Measurements from ENCODE around the gene WARS2. TPM values are rescaled to one million over a fixed set of nuclear protein-coding genes. Genes with fewer than 3 reads are reported as not detected.

The WARS2 gene
- total RNA-seq, 1 experiment from 2014 or later: 13.3 TPM

DNA sequence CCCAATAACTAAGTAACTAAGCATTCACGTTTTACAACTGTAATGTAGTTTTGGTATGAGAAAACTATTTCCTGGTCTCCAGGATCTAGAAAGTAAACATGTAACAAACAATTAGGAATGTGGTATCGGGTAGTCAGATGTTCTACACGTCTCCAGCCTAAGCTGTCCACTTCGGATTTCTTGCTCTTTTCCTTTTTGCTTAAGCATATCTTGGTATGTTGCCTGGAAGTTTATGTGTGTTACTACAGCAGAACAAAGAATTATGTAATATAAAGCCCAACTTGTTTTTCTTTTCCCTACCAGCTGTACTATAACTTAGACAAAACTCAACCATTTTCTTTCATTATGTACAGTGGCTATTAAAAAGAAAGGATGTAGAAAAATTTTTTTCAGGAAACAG, 20.4 kb upstream of the WARS2 start:
- POLR2A ChIA-PET (ENCODE audit: low non-redundant PET): no interaction called here
- H3K9me3 ChIP-seq (ENCODE audit: low read depth, low read length, poor library complexity, severe bottlenecking): no peaks in the 10 kb centered on the region
- no peaks in the 10 kb centered on the region for H3K27me3 ChIP-seq (replicated peaks; ENCODE audit: insufficient read depth, low read depth, low read length, poor library complexity)
- H3K4me3 ChIP-seq (ENCODE audit: low read depth, low read length, poor library complexity, severe bottlenecking): no peak overlapping the region
- H3K36me3 ChIP-seq (ENCODE audit: insufficient read depth, low read length, poor library complexity, severe bottlenecking): peaks cover 4% of the 10 kb centered on the region
- no peak for DNase-seq (ENCODE audit: low spot score)
- intact Hi-C loops (cut with micrococcal nuclease; ENCODE audit: unreplicated experiment): no loop called here
- BruUV-seq (replicated peaks): no TSS peak
- H3K27ac ChIP-seq (ENCODE audit: low read depth, low read length, poor library complexity, severe bottlenecking): no peak overlapping the region
- TF ChIP-seq EZH2 (IDR thresholded peaks at IDR 0.05; ENCODE audit: borderline replicate concordance, low read depth, low read length, poor library complexity, severe bottlenecking): no peak
- TF ChIP-seq, protein P1, sequence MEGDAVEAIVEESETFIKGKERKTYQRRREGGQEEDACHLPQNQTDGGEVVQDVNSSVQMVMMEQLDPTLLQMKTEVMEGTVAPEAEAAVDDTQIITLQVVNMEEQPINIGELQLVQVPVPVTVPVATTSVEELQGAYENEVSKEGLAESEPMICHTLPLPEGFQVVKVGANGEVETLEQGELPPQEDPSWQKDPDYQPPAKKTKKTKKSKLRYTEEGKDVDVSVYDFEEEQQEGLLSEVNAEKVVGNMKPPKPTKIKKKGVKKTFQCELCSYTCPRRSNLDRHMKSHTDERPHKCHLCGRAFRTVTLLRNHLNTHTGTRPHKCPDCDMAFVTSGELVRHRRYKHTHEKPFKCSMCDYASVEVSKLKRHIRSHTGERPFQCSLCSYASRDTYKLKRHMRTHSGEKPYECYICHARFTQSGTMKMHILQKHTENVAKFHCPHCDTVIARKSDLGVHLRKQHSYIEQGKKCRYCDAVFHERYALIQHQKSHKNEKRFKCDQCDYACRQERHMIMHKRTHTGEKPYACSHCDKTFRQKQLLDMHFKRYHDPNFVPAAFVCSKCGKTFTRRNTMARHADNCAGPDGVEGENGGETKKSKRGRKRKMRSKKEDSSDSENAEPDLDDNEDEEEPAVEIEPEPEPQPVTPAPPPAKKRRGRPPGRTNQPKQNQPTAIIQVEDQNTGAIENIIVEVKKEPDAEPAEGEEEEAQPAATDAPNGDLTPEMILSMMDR (conservative IDR thresholded peaks at IDR 0.05; ENCODE audit: low read depth, low read length): no peak
- CTCF ChIA-PET: no interaction called here
- no peaks in the 10 kb centered on the region for H3K4me1 ChIP-seq (ENCODE audit: insufficient read depth, low read length, poor library complexity, severe bottlenecking)

DNA sequence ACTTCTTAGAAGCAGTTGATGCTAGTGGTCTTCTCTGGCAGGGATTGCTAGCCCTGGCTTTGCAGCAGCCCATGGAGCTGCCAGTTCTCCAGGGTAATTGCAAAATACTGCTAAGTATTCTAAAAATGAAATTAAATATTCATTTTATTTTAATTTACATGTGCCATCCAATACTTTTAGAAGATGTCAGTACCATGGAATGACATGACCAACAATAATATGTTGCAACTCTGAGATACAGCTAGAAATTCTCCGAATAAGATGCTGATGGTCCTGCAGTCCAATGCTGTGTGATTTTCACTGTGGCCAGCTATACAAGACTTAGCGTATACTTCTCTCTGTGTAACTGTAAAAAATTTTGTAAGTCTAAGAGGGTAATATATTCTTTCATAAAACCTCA, 20.0 kb upstream of the WARS2 start:
- ChIA-PET CTCF (no interaction called here), POLR2A (ENCODE audit: low non-redundant PET) (no interaction called here)
- intact Hi-C loops (cut with micrococcal nuclease; ENCODE audit: unreplicated experiment): no loop called here
- Histone ChIP-seq H3K4me3 (ENCODE audit: low read depth, low read length, poor library complexity, severe bottlenecking) (no peak overlapping the region), H3K27ac (ENCODE audit: low read depth, low read length, poor library complexity, severe bottlenecking) (no peak overlapping the region), H3K36me3 (ENCODE audit: insufficient read depth, low read length, poor library complexity, severe bottlenecking) (peaks cover 4% of the 10 kb centered on the region), H3K9me3 (ENCODE audit: low read depth, low read length, poor library complexity, severe bottlenecking) (no peaks in the 10 kb centered on the region), H3K27me3 (replicated peaks; ENCODE audit: insufficient read depth, low read depth, low read length, poor library complexity) (no peaks in the 10 kb centered on the region), H3K4me1 (ENCODE audit: insufficient read depth, low read length, poor library complexity, severe bottlenecking) (no peaks in the 10 kb centered on the region)
- DNase-seq (ENCODE audit: low spot score): no peak
- TF ChIP-seq, protein P1 (conservative IDR thresholded peaks at IDR 0.05; ENCODE audit: low read depth, low read length): no peak
- TF ChIP-seq EZH2 (IDR thresholded peaks at IDR 0.05; ENCODE audit: borderline replicate concordance, low read depth, low read length, poor library complexity, severe bottlenecking): no peak
- BruUV-seq (replicated peaks): no TSS peak

DNA sequence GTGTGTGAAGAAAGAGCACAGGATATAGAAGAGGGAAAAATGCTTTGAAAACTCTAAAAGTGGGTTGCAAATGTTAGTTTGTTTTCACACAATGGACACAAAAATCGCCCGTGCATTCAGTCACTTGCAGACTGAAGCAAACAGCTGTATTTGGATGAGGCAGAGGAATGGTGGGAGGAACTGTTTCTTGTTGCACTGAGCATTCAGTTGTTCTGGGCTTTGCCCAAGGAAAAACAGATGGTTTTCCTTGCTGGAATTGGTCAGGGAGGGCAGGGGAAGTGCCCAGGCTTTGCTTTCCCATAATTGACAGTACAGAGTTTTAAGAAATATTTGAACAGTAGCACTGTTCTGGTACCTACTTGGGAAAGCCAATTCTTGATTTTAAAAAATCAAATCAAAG, 19.5 kb upstream of the WARS2 start:
- H3K36me3 ChIP-seq (ENCODE audit: insufficient read depth, low read length, poor library complexity, severe bottlenecking): peaks cover 4% of the 10 kb centered on the region
- CTCF ChIA-PET: no interaction called here
- no peak overlapping the region for H3K27ac ChIP-seq (ENCODE audit: low read depth, low read length, poor library complexity, severe bottlenecking)
- no peak overlapping the region for H3K4me3 ChIP-seq (ENCODE audit: low read depth, low read length, poor library complexity, severe bottlenecking)
- H3K27me3 ChIP-seq (replicated peaks; ENCODE audit: insufficient read depth, low read depth, low read length, poor library complexity): no peaks in the 10 kb centered on the region
- no peak for TF ChIP-seq EZH2 (IDR thresholded peaks at IDR 0.05; ENCODE audit: borderline replicate concordance, low read depth, low read length, poor library complexity, severe bottlenecking)
- TF ChIP-seq, protein P1 (conservative IDR thresholded peaks at IDR 0.05; ENCODE audit: low read depth, low read length): no peak
- H3K9me3 ChIP-seq (ENCODE audit: low read depth, low read length, poor library complexity, severe bottlenecking): no peaks in the 10 kb centered on the region
- intact Hi-C loops (cut with micrococcal nuclease; ENCODE audit: unreplicated experiment): no loop called here
- POLR2A ChIA-PET (ENCODE audit: low non-redundant PET): no interaction called here
- DNase-seq (ENCODE audit: low spot score): no peak
- BruUV-seq (replicated peaks): no TSS peak
- no peaks in the 10 kb centered on the region for H3K4me1 ChIP-seq (ENCODE audit: insufficient read depth, low read length, poor library complexity, severe bottlenecking)
